HG02678 (cell line): ENCODE data around the gene CBARP.

Source experiments
- ATAC-seq: cut with Tn5 transposase; IDR thresholded peaks from one replicate; pipeline ENCODE4 v1.9.1; 2021; ENCODE audit warnings: mild to moderate bottlenecking, moderate library complexity; ENCODE audit not compliant: unreplicated experiment

CBARP gene

GRCh38 chr19:1239796-1240737 is 2.3 kb upstream of the CBARP start:
- peak; percentile 39 for ATAC-seq

GRCh38 chr19:1239420-1239795 is 1.6 kb upstream of the CBARP start:
- ATAC-seq, result no peak

GRCh38 chr19:1238369-1239303 is 831 bp upstream of the CBARP start:
- ATAC-seq, result no peak

GRCh38 chr19:1237027-1237659 is 662 bp downstream of the CBARP start:
- ATAC-seq, result no peak

- ATAC-seq, result no peak
Measured at GRCh38 chr19:1236576-1236975, 1.2 kb downstream of the CBARP start.

GRCh38 chr19:1235625-1236538 is 1.9 kb downstream of the CBARP start:
- no peak for ATAC-seq

- ATAC-seq, result no peak
Measured at GRCh38 chr19:1234955-1235380, 2.8 kb downstream of the CBARP start.

- ATAC-seq, result no peak
Measured at GRCh38 chr19:1234051-1234954, 3.5 kb downstream of the CBARP start.

- no peak for ATAC-seq
Measured at GRCh38 chr19:1233115-1233667, 4.6 kb downstream of the CBARP start.

- no peak for ATAC-seq
Measured at GRCh38 chr19:1232652-1233072, 5.1 kb downstream of the CBARP start.

- ATAC-seq, result no peak
Measured at GRCh38 chr19:1231729-1232637, 5.8 kb downstream of the CBARP start.

- ATAC-seq, result no peak
Measured at GRCh38 chr19:1230783-1231489, 6.9 kb downstream of the CBARP start.

GRCh38 chr19:1229924-1230782 is 7.7 kb downstream of the CBARP start:
- ATAC-seq, result no peak

GRCh38 chr19:1229056-1229923 is 8.5 kb downstream of the CBARP start:
- no peak for ATAC-seq
